Measurements from ENCODE around the gene MCEMP1.

- TF ChIP-seq CTCF (IDR thresholded peaks at IDR 0.05) = no peak
- TF ChIP-seq POLR2A (IDR thresholded peaks at IDR 0.05) = no peak
Observed at GRCh38 chr19:7701654-7702457, 25.0 kb downstream of the MCEMP1 start, which contains the start of gene FCER2.

Data from lower leg skin (tissue), 3 donors.